Tibial nerve (tissue), 4 donors: Measurements from ENCODE around the gene SVIL. TPM values are rescaled to one million over a fixed set of nuclear protein-coding genes. Genes with fewer than 3 reads are reported as not detected.
"Not testable (repeated sequence)": the region's sequence is repeated elsewhere in the genome, so short reads cannot be mapped to it uniquely, and the experiment has no call there.

ENCODE experiments used
- DNase-seq, 2 donors: peaks; one replicate each; pipeline ENCODE4 v3.0.0-alpha.2; 2019; ENCODE audit warnings: low spot score in 2 of 2
- H3K27ac ChIP-seq, 4 donors: fragments of 200-600 bp; sonication (generic) in 3 of 4; one replicate each; pipeline ENCODE4 v1.5.1; 2017 to 2019; ENCODE audit warnings: mild to moderate bottlenecking in 1 of 4
- H3K27me3 ChIP-seq, 2 donors: fragments of 200-600 bp; sonication (generic) in 1 of 2; one replicate each; pipeline versions ENCODE4 v1.5.1 to v1.6.0; 2017 to 2019
- H3K36me3 ChIP-seq, 3 donors: fragments of 200-600 bp; sonication (generic); one replicate each; pipeline ENCODE4 v1.5.1; 2018 to 2019
- H3K4me1 ChIP-seq, 4 donors: fragments of 200-600 bp; sonication (generic) in 3 of 4; one replicate each; pipeline ENCODE4 v1.5.1; 2017 to 2019
- H3K4me3 ChIP-seq, 4 donors: fragments of 200-600 bp; sonication (generic) in 3 of 4; one replicate each; pipeline ENCODE4 v1.5.1; 2017 to 2019; ENCODE audit warnings: mild to moderate bottlenecking in 1 of 4, moderate library complexity in 1 of 4
- H3K9me3 ChIP-seq, 4 donors: fragments of 200-600 bp; sonication (generic) in 3 of 4; one replicate each; pipeline ENCODE4 v1.5.1; 2017 to 2019
- CTCF ChIP-seq, 5 experiments: fragments of 200-600 bp in 3 of 5; fragments of 450-650 bp in 2 of 5; sonication (generic) in 3 of 5; IDR thresholded peaks; one replicate each; pipeline ENCODE4 v1.5.1; 2016 to 2019; ENCODE audit warnings: antibody characterized with exemption in 5 of 5, mild to moderate bottlenecking in 3 of 5, moderate library complexity in 2 of 5
- EP300 ChIP-seq, 2 donors: sonication (generic); formaldehyde crosslinking; IDR thresholded peaks; one replicate each; pipeline ENCODE4 v1.6.1; 2017; ENCODE audit warnings: antibody characterized with exemption in 2 of 2, mild to moderate bottlenecking in 1 of 2
- POLR2A ChIP-seq, 2 donors: fragments of 450-650 bp; IDR thresholded peaks; one replicate each; pipeline ENCODE4 v1.6.1; 2017; ENCODE audit warnings: antibody characterized with exemption in 2 of 2, mild to moderate bottlenecking in 2 of 2, moderate library complexity in 2 of 2
- WGBS, 2 donors: methylation state at CpG; one replicate each; pipeline ENCODE4 v1.1.5; 2018; 5-methylcytosine and 5-hydroxymethylcytosine counted together
- total RNA-seq, 4 donors: library from RNA; depleted of rRNA; stranded (reverse); fragments of >200 nt; gene quantifications; one replicate each; pipeline ENCODE4 v1.1.0, GENCODE V29; 2016

SVIL gene
- total RNA-seq, 4 donors from 2014 or later, result 23.6 to 32.0 (median 26.0) TPM

- Histone ChIP-seq H3K4me1 (no peaks in the 10 kb centered on the region), H3K4me3 (no peak overlapping the region), H3K27me3 (no peaks in the 10 kb centered on the region), H3K27ac (no peak overlapping the region), H3K36me3 (no peaks in the 10 kb centered on the region), H3K9me3 (no peaks in the 10 kb centered on the region)
- DNase-seq, result no peak
- 86 to 88% methylated on average over 12 of the region's 12 CpGs for WGBS, 2 donors
- TF ChIP-seq CTCF (IDR thresholded peaks at IDR 0.05) (no peak), EP300 (IDR thresholded peaks at IDR 0.05) (no peak), POLR2A (IDR thresholded peaks at IDR 0.05) (no peak)
Observed at GRCh38 chr10:29579455-29579970, 55.3 kb downstream of the SVIL start.

- TF ChIP-seq CTCF (IDR thresholded peaks at IDR 0.05) (no peak), EP300 (IDR thresholded peaks at IDR 0.05) (no peak), POLR2A (IDR thresholded peaks at IDR 0.05) (no peak)
- no peak for DNase-seq
- Histone ChIP-seq H3K27ac (no peak overlapping the region), H3K9me3 (no peaks in the 10 kb centered on the region), H3K27me3 (no peaks in the 10 kb centered on the region), H3K4me1 (no peaks in the 10 kb centered on the region), H3K4me3 (no peak overlapping the region), H3K36me3 (no peaks in the 10 kb centered on the region)
- WGBS, 2 donors, result 93 to 97% methylated on average over 3 of the region's 3 CpGs
Observed at GRCh38 chr10:29578457-29578856, 56.3 kb downstream of the SVIL start.

GRCh38 chr10:29576681-29577080 lies 58.1 kb downstream of the SVIL start:
- no peak for DNase-seq
- no peak overlapping the region for H3K4me3 ChIP-seq
- H3K36me3 ChIP-seq, result no peaks in the 10 kb centered on the region
- TF ChIP-seq POLR2A (IDR thresholded peaks at IDR 0.05) (no peak), EP300 (IDR thresholded peaks at IDR 0.05) (no peak), CTCF (IDR thresholded peaks at IDR 0.05) (no peak)
- H3K9me3 ChIP-seq, result no peaks in the 10 kb centered on the region
- no peak overlapping the region for H3K27ac ChIP-seq
- no peaks in the 10 kb centered on the region for H3K27me3 ChIP-seq
- WGBS, 2 donors, result 89 to 90% methylated on average over 8 of the region's 8 CpGs
- H3K4me1 ChIP-seq, result no peaks in the 10 kb centered on the region

- no peak overlapping the region for H3K27ac ChIP-seq
- H3K9me3 ChIP-seq, result no peaks in the 10 kb centered on the region
- DNase-seq, result no peak
- no peak for TF ChIP-seq CTCF (IDR thresholded peaks at IDR 0.05)
- TF ChIP-seq POLR2A (IDR thresholded peaks at IDR 0.05), result no peak
- TF ChIP-seq EP300 (IDR thresholded peaks at IDR 0.05), result no peak
- H3K4me3 ChIP-seq, result no peak overlapping the region
- WGBS, 2 donors, result 97 to 98% methylated on average over 2 of the region's 2 CpGs
- no peaks in the 10 kb centered on the region for H3K36me3 ChIP-seq
- H3K4me1 ChIP-seq, result peaks cover 0 to 7% (median 3%) of the 10 kb centered on the region in 4 donors
- no peaks in the 10 kb centered on the region for H3K27me3 ChIP-seq
Observed at GRCh38 chr10:29575098-29575455, 59.7 kb downstream of the SVIL start.

- not testable (repeated sequence) for H3K36me3 ChIP-seq, H3K9me3 ChIP-seq, H3K4me3 ChIP-seq, DNase-seq, H3K27ac ChIP-seq, H3K27me3 ChIP-seq
- peaks cover 0 to 13% (median 5%) of the 10 kb centered on the region in 4 donors for H3K4me1 ChIP-seq
- 88 to 92% methylated on average over 9 to 10 of the region's 10 CpGs for WGBS, 2 donors
Observed at GRCh38 chr10:29574212-29575097, 60.3 kb downstream of the SVIL start.

GRCh38 chr10:29570248-29570647 lies 64.5 kb downstream of the SVIL start:
- 14 to 33% methylated on average over 2 of the region's 2 CpGs for WGBS, 2 donors
- not testable (repeated sequence) for H3K9me3 ChIP-seq, H3K36me3 ChIP-seq, H3K27me3 ChIP-seq, H3K27ac ChIP-seq, H3K4me3 ChIP-seq, DNase-seq
- peaks cover 0 to 15% (median 5%) of the 10 kb centered on the region in 4 donors for H3K4me1 ChIP-seq
